HCT116 (cell line): ENCODE measurements around the gene HLCS.

Experiments used
- ATF3 ChIP-seq: IDR thresholded peaks from 2 replicates; pipeline ENCODE4 v1.6.1; 2012
- ELF1 ChIP-seq: IDR thresholded peaks from 2 replicates; pipeline ENCODE4 v1.6.1; 2012; ENCODE audit warnings: low read depth, borderline replicate concordance
- EZH2 ChIP-seq: fragments of 200-600 bp; sonication (generic); IDR thresholded peaks from 2 replicates; pipeline ENCODE4 v1.6.1; 2017; ENCODE audit warnings: antibody characterized with exemption, mixed run types
- EZH2phosphoT487 ChIP-seq: fragments of 200-600 bp; IDR thresholded peaks from 2 replicates; pipeline ENCODE4 v1.6.1; 2018; ENCODE audit warnings: antibody characterized with exemption, borderline replicate concordance
- POLR2A ChIP-seq: IDR thresholded peaks from 2 replicates; pipeline ENCODE4 v1.7.0; 2011; ENCODE audit warnings: borderline replicate concordance; ENCODE audit not compliant: insufficient read depth, insufficient read length; ENCODE audit errors: extremely low read depth
- POLR2AphosphoS5 ChIP-seq: IDR thresholded peaks from 2 replicates; pipeline ENCODE4 v1.6.1; 2011; ENCODE audit warnings: mild to moderate bottlenecking, low read depth, low read length, moderate library complexity
- SIN3A ChIP-seq: IDR thresholded peaks from 2 replicates; pipeline ENCODE4 v1.6.1; 2012; ENCODE audit warnings: low read depth
- SP1 ChIP-seq: IDR thresholded peaks from 2 replicates; pipeline ENCODE4 v1.6.1; 2012; ENCODE audit warnings: low read depth
- TCF7L2 ChIP-seq: IDR thresholded peaks from 2 replicates; pipeline ENCODE4 v1.7.0; 2011; ENCODE audit warnings: borderline replicate concordance, inconsistent platforms; ENCODE audit not compliant: insufficient read depth, insufficient read length; ENCODE audit errors: extremely low read depth
- ZNF274 ChIP-seq: fragments of 200-500 bp; sonication (Bioruptor generic); IDR thresholded peaks from 2 replicates; pipeline ENCODE4 v1.6.1; 2014; ENCODE audit warnings: mild to moderate bottlenecking, low read depth, low read length, inconsistent platforms
- TF ChIP-seq, protein P1 (sequence below), 3 experiments: fragments of 200-600 bp in 1 of 3; sonication (generic) in 1 of 3; IDR thresholded peaks in 2 of 3; conservative IDR thresholded peaks in 1 of 3; 2 replicates each; pipeline ENCODE4 v1.5.1; 2012 to 2017; ENCODE audit warnings: low read depth in 2 of 3, low read length in 2 of 3, antibody characterized with exemption in 1 of 3, borderline replicate concordance in 1 of 3, control low read depth in 1 of 3, mild to moderate bottlenecking in 1 of 3, mixed read lengths in 1 of 3, mixed run types in 1 of 3, moderate library complexity in 1 of 3; ENCODE audit not compliant: insufficient read depth in 1 of 3
- TF ChIP-seq, protein P2 (sequence below): IDR thresholded peaks from 2 replicates; pipeline ENCODE4 v1.6.1; 2012

DNA sequence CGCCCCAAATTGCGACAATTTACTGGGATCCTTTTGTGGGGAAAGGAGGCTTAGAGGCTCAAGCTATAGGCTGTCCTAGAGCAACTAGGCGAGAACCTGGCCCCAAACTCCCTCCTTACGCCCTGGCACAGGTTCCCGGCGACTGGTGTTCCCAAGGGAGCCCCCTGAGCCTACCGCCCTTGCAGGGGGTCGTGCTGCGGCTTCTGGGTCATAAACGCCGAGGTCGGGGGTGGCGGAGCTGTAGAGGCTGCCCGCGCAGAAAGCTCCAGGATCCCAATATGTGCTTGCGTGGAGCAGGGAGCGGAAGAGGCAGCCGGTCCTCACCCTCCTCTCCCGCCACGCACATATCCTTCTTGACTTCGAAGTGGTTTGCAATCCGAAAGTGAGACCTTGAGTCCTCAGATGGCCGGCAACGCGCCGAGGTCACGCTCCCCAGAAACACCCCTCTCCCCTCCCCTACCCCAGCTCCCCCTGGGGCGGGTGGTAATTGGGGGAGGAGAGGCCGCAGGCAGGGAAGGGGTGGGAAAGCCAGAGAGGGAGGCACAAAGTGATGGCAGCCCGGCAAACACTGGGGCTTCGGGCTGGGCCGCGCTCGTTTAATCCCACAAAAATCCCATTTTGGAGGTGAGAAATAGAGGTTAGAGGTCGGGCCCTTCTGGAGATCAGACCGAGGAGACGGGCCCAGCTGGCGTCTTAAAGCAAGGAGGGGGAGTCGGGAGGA lies 261.4 kb downstream of the HLCS start:
- TF ChIP-seq, protein P1, sequence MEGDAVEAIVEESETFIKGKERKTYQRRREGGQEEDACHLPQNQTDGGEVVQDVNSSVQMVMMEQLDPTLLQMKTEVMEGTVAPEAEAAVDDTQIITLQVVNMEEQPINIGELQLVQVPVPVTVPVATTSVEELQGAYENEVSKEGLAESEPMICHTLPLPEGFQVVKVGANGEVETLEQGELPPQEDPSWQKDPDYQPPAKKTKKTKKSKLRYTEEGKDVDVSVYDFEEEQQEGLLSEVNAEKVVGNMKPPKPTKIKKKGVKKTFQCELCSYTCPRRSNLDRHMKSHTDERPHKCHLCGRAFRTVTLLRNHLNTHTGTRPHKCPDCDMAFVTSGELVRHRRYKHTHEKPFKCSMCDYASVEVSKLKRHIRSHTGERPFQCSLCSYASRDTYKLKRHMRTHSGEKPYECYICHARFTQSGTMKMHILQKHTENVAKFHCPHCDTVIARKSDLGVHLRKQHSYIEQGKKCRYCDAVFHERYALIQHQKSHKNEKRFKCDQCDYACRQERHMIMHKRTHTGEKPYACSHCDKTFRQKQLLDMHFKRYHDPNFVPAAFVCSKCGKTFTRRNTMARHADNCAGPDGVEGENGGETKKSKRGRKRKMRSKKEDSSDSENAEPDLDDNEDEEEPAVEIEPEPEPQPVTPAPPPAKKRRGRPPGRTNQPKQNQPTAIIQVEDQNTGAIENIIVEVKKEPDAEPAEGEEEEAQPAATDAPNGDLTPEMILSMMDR (IDR thresholded peaks at IDR 0.05 in 2 of 3, conservative IDR thresholded peaks at IDR 0.05 in 1 of 3; ENCODE audit: borderline replicate concordance in 1 of 3, insufficient read depth in 1 of 3, low read depth in 2 of 3, low read length in 2 of 3): no peak
- no peak for TF ChIP-seq EZH2phosphoT487
- TF ChIP-seq TCF7L2: no peak
- TF ChIP-seq EZH2: no peak
- no peak for TF ChIP-seq POLR2A
- no peak for TF ChIP-seq POLR2AphosphoS5
- TF ChIP-seq, protein P2, sequence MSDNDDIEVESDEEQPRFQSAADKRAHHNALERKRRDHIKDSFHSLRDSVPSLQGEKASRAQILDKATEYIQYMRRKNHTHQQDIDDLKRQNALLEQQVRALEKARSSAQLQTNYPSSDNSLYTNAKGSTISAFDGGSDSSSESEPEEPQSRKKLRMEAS: no peak
- TF ChIP-seq ATF3: no peak
- no peak for TF ChIP-seq SIN3A
- TF ChIP-seq ZNF274: no peak
- no peak for TF ChIP-seq ELF1
- no peak for TF ChIP-seq SP1
